Jurkat, Clone E6-1 (cell line): ENCODE measurements around the gene OPA3.
A peak's percentile ranks its signal among the peaks of the same experiment; 100 is the strongest.

ENCODE experiments used
- DNase-seq: peaks from one replicate; pipeline ENCODE4 v3.0.0-alpha.2; 2011; ENCODE audit warnings: low read depth, low spot score
- H3K4me3 ChIP-seq: 2 replicates; pipeline ENCODE4 v1.5.1; 2011; ENCODE audit warnings: mild to moderate bottlenecking, low read length, control low read depth, moderate library complexity

Gene OPA3

DNA sequence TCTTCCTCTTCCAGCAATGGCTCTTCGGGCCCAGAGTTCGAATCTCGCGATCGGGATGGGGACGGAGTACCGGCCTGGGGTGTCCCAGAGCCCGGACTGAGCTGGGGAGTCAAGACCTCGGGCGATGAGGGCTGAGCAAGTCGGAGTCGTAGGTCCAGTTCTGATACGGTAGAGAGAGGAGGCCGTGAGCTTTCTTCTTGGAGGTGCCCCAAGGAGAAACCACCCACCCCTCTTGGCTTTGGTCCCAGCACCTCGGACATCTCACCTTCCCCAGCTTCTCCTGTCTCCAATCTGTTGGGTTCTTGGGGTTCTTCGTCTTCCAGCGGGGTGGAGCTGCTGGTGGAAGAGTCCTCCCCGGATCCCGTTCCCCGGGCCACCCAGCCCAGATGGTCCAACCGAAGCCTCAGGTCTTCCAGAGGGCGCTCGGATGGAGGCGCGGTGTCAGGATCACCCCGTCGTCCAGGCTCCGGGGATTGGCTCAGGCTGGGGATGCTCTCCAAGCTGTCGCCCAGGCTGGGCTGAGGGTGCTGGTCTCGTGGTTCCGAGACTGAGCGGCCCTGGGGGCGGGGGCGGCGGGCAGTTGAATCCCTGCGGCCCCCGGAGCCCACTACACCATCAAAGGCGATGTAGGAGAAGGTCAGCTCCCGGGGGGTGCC, 90.2 kb downstream of the OPA3 start:
- DNase-seq: no peak
- no peak overlapping the region for H3K4me3 ChIP-seq

DNA sequence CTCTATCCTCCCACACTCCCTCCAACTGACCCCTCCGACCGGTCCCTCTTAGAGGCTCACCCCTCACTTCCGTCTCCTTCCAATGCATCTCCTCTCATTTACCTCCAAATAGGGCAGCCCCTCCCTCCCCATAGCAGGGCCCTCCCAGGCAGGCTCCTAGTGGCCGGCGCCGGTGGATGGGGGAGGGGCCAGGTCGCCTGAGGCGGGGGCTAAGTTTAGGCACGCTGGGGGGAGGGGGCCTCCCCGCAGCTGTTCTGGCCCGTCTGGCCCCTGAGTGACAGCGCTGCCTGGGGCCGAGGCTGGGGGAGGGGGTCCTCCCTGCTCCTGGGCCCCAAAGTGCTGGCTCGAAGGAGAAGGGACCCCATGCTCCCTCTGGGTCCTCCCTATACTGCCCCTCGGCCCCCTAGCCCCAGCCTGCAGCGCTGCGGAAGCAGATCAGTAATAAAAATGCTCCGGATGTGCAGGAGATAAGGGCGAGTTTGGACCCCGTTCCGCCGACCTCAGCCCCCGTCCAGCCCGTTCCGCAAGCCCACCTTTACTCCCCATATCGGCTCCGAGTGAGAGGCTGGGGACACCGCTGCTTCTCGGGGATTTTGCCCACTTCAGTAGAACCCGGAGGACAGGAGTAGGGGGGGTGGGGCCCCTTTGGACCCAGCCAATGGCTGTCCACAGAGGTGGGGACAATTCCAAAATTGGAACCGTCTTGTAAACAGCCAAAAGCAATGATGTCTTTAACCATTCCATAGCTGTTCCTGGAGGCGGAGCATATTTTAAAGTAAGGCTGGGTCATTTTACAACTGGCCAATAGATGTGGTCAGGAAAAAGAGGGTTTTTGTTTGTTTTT, 91.8 kb downstream of the OPA3 start:
- H3K4me3 ChIP-seq: no peak overlapping the region
- DNase-seq: no peak

DNA sequence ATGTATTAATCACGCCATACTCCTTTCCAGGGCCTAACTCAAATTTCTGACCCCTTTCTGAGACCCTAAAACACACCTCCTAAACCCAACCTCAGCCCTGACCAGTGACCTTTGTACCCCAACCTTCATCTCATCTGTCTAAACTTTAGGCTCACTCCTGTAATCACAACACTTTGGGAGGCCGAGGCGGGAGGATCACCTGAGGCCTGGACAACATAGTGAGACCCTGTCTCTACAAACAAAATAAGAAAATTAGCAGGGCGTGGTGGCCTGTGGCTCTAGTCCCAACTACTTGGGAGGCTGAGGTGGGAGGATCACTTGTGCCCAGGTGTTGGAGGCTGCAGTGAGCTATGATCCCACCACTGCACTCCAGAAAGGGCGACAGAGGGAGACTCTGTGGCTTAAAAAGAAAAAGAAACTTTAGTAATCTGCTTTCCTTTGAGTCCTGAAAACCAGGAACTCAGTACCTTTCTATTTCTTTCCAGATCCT, 92.4 kb downstream of the OPA3 start:
- no peak for DNase-seq
- no peak overlapping the region for H3K4me3 ChIP-seq

DNA sequence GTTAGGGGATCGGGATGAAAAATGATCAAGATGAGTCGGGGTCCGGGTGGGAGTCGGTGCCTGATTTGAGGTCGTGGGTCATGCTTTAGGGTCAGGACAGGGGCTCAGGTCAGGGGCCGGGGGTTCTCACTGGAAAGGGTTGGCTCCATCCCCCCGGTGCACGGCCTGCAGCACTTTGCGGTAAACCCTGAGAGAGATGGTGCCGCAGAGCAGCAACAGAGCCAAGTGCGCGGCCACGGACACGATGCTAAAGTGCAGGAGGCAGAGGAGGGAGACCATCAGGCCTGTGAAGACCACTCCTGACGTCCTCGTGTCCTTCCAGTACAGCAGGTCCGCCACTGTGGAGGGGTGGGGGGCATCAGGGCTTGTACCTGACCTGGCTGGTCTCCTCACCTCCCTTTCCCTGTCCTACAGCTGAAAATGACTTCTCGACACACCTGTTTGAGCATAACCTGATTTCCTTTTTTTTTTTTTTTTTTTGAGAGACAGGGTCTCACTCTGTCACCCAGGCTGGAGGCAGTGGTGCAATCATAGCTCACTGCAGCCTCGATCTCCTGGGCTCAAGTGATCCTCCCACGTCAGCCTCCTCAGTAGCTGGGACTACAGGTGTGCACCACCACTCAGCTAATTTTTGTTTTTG, 95.3 kb downstream of the OPA3 start:
- DNase-seq: no peak
- H3K4me3 ChIP-seq: no peak overlapping the region

DNA sequence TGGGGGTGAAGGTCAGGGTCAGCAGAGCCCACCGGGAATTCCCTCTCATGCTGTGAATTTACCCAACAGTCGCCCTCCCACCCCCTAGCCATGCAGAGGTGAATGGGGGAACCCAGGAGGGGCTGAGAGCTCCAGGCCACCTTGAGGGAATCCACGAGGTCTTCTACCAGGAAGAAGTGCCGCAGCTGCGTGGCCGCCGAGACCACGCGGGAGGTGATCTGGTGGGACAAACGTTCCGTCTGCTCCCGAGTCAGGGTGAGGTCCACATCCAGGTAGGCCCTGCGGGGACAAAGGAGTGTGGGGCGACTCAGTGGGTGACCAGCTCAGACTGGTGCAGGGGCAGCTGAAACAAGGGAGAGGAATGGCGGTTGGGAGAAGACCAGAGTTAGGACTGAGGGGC, 95.9 kb downstream of the OPA3 start:
- no peak for DNase-seq
- H3K4me3 ChIP-seq: no peak overlapping the region

DNA sequence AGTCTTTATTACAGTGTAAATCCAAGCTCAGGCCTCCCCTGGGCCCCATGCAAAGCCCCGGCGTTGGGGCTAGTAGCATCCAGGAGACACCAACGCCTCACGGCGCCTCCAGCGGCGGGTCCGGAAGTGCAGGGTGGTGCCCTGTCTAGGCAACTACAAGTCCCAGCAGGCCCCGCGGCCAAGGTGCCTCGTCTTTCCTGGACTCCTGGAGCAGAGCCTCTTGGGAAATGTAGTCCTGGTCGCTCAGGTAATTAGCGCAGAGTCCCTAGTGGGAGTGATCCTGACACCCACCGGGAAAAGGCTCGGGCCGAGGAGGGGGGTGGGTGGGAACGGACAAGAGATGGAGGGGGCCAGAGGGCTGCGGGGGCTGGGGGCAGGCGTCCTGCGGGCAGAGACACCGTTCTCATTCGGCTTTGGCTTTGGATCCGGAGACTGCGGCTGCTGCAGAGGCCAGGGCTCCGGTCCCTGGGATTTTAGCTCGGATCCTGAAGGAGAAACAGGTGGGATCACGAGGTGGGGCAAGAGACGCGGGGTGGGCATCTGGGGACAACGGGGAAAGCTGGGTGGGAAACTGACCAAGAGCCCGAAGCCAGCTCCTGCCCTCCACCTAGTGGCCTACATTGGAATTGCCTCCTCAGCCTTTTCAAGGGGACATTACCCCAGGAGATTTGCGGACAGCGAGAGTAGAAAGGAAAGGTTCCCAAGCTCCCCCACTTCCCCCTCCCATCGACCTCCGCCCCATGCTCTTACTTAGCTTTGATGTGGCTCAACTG, 99.1 kb downstream of the OPA3 start:
- H3K4me3 ChIP-seq: peak overlapping the region; percentile 67
- peak; percentile 95 for DNase-seq

DNA sequence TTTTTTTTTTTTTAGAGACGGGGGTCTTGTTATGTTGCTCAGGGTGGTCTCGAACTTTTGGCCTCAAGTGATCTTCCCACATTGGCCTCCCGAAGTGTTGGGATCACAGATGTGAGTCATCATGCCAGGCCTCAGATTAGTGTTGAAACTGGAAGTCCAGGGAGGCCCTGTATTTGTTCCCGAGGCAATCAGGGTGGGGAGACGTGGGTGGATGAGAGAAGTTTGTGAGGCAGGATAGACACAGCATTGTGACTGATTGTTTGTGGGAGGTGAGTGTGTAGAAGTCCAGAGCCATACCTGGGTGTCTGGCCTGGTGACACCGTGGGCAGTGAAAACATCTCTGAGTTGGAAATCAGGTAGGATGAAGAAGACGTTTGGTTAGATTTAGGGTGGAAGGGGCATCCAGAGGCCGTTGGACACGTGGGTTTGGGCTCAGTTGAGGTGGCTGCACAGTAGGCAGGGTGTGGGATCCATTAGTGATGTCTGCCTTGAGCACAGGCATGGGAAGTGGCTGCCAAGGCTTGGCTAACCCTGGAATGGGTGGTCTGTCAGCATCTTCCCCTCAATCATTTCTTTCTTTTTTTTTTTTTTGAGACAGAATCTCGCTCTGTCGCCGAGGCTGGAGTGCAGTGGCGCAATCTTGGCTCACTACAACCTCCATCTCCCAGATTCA, 100.2 kb downstream of the OPA3 start:
- no peak overlapping the region for H3K4me3 ChIP-seq
- DNase-seq: no peak

DNA sequence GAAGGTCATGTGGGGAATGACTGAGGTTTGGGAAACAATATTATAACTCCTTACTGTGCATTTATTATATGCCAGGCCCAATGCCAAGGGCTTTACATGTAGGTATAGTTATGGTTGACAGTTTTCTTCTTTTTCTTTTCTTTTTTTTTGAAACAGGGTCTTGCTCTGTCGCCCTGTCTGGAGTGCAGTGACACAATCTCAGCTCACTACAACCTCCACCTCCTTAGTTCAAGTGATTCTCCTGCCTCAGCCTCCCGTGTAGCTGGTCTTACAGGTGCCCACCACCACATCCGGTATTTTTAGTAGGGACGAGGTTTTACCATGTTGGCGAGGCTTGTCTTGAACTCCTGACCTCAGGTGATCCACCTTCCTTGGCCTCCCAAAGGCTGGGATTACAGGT, 101.6 kb downstream of the OPA3 start:
- no peak overlapping the region for H3K4me3 ChIP-seq
- no peak for DNase-seq

DNA sequence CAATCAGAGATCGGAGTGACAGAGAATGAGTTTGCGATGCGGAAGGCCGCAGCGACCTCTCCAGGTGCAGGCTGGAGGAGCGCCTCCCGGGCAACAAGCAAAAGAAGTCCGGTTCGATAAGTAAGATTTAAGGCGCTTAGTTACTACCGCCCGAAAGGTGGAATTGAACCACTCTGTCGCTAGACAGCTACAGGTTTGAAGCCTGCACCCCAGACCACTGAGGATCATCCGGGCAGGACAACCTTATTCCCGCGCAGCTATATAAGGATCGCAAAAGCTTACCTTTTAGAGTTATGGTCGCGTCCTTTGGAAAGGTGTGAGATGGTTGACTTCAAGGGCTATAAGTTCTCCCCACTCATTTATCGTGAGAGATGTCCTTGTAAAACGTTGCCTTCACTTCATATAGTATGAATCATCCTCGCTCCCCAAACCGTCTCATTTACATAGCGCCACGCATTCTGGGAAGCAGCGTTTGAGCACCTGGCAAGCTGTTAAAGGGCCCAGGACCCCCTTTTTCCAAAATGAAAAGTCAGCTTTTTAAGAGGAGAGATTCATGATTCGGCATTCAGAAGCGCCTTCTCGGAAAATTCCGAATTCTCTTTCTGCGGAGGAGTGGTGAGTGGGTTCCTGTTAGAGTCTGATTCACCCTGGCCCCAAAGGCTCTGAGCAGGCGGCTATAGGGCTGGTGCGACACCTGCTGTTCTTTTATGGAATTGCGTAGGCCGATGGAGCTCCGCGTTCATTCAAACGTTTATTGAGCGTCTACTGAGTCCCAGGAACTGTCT, 106.0 kb downstream of the OPA3 start:
- H3K4me3 ChIP-seq: peak overlapping the region; percentile 51
- peak; percentile 96 for DNase-seq

DNA sequence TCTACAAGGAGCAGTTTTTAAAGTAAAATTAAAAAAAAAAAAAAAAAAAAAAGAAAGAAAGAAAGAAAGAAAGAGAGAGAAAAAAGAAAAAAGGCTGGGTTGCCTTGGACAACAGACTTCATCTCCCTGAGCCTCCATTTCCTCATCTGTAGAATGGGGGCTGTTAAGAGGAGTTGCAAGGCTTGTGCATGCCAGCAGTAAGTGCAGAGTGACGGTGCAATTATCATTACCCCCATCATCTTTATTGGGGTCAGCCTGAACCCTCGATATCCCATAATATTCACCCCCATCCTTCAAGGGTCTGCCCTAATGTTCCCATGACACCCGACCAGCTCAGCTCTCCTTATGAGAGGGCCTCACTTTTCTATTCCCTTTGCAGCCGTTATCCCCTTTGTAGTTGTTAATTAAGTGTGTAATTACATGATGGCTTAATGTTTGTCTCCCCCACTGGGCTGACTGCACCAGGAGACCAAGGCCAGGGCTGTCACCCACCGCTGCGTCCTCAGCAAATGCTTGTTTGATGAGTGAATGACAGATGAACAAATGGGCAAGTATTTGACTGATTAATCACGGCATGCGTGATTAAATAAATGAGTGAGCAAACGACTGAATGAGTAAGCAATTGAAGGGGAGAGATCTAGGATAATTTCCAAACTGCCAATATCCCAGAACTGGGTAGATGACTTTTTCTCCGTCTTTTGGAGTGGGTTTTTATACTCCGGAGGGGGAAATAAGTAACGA, 106.7 kb downstream of the OPA3 start:
- no peak for DNase-seq
- peak overlapping the region; percentile 51 for H3K4me3 ChIP-seq
